K562 (cell line): ENCODE data around the gene TBL1X. TPM values are rescaled to one million over a fixed set of nuclear protein-coding genes. Genes with fewer than 3 reads are reported as not detected.
A peak's percentile ranks its signal among the peaks of the same experiment; 100 is the strongest.

Experiments used
- ATAC-seq: fragments of 200-7000 bp; cut with Tn5 transposase; 3 replicates; pipeline ENCODE4 v1.9.1; 2020; ENCODE audit warnings: moderate library complexity
- BruUV-seq: library from RNA; stranded (reverse); fragments of 400-500 nt; replicated peaks from 2 replicates; lab custom pipeline; 2021; lab: Mats Ljungman, UMichigan
- CTCF ChIA-PET: fragments of 300-600 bp; formaldehyde crosslinking; extraction: SDS; loops from one replicate; lab custom pipeline; 2021; ENCODE audit warnings: low intra/inter-chr PET ratio; lab: Yijun Ruan, JAX
- POLR2A ChIA-PET: fragments of 300-600, 350-650 bp; sonication (Branson Sonifier 250); formaldehyde crosslinking; extraction: SDS; loops from one replicate; lab custom pipeline; 2021; ENCODE audit warnings: antibody characterized with exemption, inconsistent platforms; lab: Yijun Ruan, JAX
- DNase-seq, 4 experiments: peaks; one replicate each; pipeline versions ENCODE4 v3.0.0 to v3.0.0-alpha.2; 2011 to 2018; ENCODE audit warnings: low spot score in 3 of 4, mixed read lengths in 3 of 4; ENCODE audit errors: extremely low read depth in 1 of 4
- FAIRE-seq: peaks from 2 replicates; lab custom pipeline; 2011; peaks lifted over from hg19 to GRCh38; lab: Jason Lieb, UNC
- H2AFZ ChIP-seq: 2 replicates; pipeline ENCODE4 v1.6.0; 2011; ENCODE audit warnings: low read depth, low read length, control low read depth, inconsistent platforms
- H3K27ac ChIP-seq: fragments of 200-600 bp; 3 replicates; pipeline ENCODE4 v1.8.0; 2011; ENCODE audit warnings: low read depth, mild to moderate bottlenecking, control low read depth, inconsistent platforms, low read length, moderate library complexity, mixed read lengths; ENCODE audit errors: extremely low read depth
- H3K27me3 ChIP-seq, 2 experiments: fragments of 300-600 bp in 1 of 2; 2 replicates in 1 of 2; 3 replicates in 1 of 2; pipeline versions ENCODE4 v1.6.0 to v1.8.0; 2011; ENCODE audit warnings: inconsistent platforms in 2 of 2, low read length in 2 of 2, mild to moderate bottlenecking in 1 of 2, mixed read lengths in 1 of 2, moderate library complexity in 1 of 2; ENCODE audit not compliant: control insufficient read depth in 2 of 2, insufficient read depth in 2 of 2
- H3K36me3 ChIP-seq: fragments of 300-600 bp; 3 replicates; pipeline ENCODE4 v1.8.0; 2011; ENCODE audit warnings: mild to moderate bottlenecking, low read length, inconsistent platforms; ENCODE audit not compliant: control insufficient read depth, insufficient read depth
- H3K4me1 ChIP-seq, 2 experiments: fragments of 200-600 bp in 1 of 2; replicated peaks in 1 of 2; 2 replicates in 1 of 2; 3 replicates in 1 of 2; pipeline versions ENCODE4 v1.5.1 to v1.8.0; 2011; ENCODE audit warnings: inconsistent platforms in 2 of 2, low read length in 2 of 2, mild to moderate bottlenecking in 1 of 2, mixed read lengths in 1 of 2, moderate library complexity in 1 of 2; ENCODE audit not compliant: control insufficient read depth in 2 of 2, insufficient read depth in 2 of 2
- H3K4me2 ChIP-seq: 2 replicates; pipeline ENCODE4 v1.6.1; 2011; ENCODE audit warnings: low read length, control low read depth, inconsistent platforms, mixed read lengths; ENCODE audit not compliant: insufficient read depth
- H3K4me3 ChIP-seq: fragments of 200-600 bp; sonication (generic), shearing (Covaris generic); 2 replicates; pipeline ENCODE4 v1.5.1; 2016; ENCODE audit warnings: control low read depth, inconsistent platforms
- H3K79me2 ChIP-seq: fragments of 200-600 bp; 3 replicates; pipeline ENCODE4 v1.8.0; 2011; ENCODE audit warnings: low read length, inconsistent platforms; ENCODE audit not compliant: control insufficient read depth, insufficient read depth
- H3K9ac ChIP-seq, 2 experiments: 2 replicates each; pipeline versions ENCODE4 v1.6.0 to v1.6.1; 2011; ENCODE audit warnings: low read depth in 2 of 2, low read length in 2 of 2, control low read depth in 1 of 2, inconsistent platforms in 1 of 2, mild to moderate bottlenecking in 1 of 2, mixed read lengths in 1 of 2; ENCODE audit not compliant: insufficient read depth in 1 of 2
- H3K9me1 ChIP-seq: one replicate; pipeline ENCODE4 v1.6.0; 2011; ENCODE audit warnings: inconsistent platforms, mild to moderate bottlenecking, low read length, moderate library complexity; ENCODE audit not compliant: control insufficient read depth, insufficient read depth
- H3K9me3 ChIP-seq: replicated peaks from 2 replicates; pipeline ENCODE4 v1.5.1; 2011; ENCODE audit warnings: low read depth, low read length, inconsistent platforms; ENCODE audit not compliant: control insufficient read depth, insufficient read depth
- H4K20me1 ChIP-seq: replicated peaks from 2 replicates; pipeline ENCODE4 v1.6.1; 2011; ENCODE audit warnings: low read length, inconsistent platforms, mixed read lengths; ENCODE audit not compliant: control insufficient read depth, insufficient read depth
- BHLHE40 ChIP-seq: IDR thresholded peaks from 2 replicates; pipeline ENCODE4 v1.6.1; 2011; ENCODE audit warnings: low read length, improper control_type of control experiment
- WGBS: fragments of 100-300 bp; shearing (Covaris generic); methylation state at CpG from one replicate; pipeline ENCODE4 v1.1.6; 2016; ENCODE audit warnings: low coverage, mixed read lengths; ENCODE audit not compliant: insufficient coverage; ENCODE audit errors: missing lambda C conversion rate; 5-methylcytosine and 5-hydroxymethylcytosine counted together
- in situ Hi-C: fragments of 300-500 bp; cut with MboI; formaldehyde crosslinking; loops from 4 replicates; pipeline ENCODE4 v1.15.0; 2018; ENCODE audit warnings: inconsistent platforms, mixed read lengths
- intact Hi-C: fragments of 100-400 bp; cut with micrococcal nuclease; formaldehyde crosslinking; loops from 2 replicates; pipeline ENCODE4 v1.14.2; 2022
- polyA plus RNA-seq, 8 experiments: library from polyadenylated mRNA; depleted of rRNA in 4 of 8; stranded (reverse) in 5 of 8; unstranded in 3 of 8; fragments of >200 nt; fragmentation: Nextera tagmentation in 2 of 8; fragmentation: Illumina TruSeq in 1 of 8; extraction: Ambion mirVana in 2 of 8; extraction: Trizol in 1 of 8; gene quantifications; 2 replicates each; pipeline versions ENCODE4 v1.2.1 to v1.2.3, GENCODE V29; 2011 to 2014; ENCODE audit warnings: inconsistent platforms in 1 of 8, missing spikeins in 1 of 8
- total RNA-seq, 7 experiments: library from RNA; depleted of rRNA in 6 of 7; stranded (reverse); fragments of >200 nt in 6 of 7; fragmentation: Illumina TruSeq in 2 of 7; extraction: Trizol in 2 of 7; gene quantifications; 2 replicates each; pipeline versions ENCODE4 v1.2.1 to v1.2.3, GENCODE V29; 2011 to 2021; ENCODE audit warnings: low replicate concordance in 1 of 7
- TF ChIP-seq, protein P1 (sequence below): fragments of 450-650 bp; IDR thresholded peaks from 2 replicates; pipeline ENCODE4 v1.6.1; 2016; ENCODE audit warnings: mild to moderate bottlenecking

The TBL1X gene
- total and polyA plus RNA-seq, 9 of the 15 experiments (the other 6 are each of a cell fraction or from before 2014, with no cell fraction given): 6.0 to 49.6 (median 19.7) TPM

DNA sequence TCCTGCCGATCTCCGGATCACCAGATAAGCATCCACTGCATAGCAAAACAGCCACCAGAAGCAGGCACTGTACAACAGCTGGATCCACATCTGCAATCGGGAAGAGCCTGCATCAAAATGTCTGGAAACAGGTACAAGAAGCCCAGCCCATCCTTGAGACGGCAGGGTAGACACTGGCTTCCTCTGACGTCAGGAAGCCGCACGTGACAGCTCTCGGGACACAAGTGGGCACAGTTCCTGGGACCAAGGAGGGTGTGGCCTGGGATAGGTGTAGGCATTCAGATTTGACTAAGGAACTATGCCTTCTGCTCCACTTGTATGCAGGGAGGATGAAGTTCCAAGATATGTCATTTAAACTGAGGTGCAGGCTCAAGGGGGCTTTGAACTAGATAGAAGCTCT, 294.5 kb downstream of the TBL1X start:
- H3K4me1 ChIP-seq: no peaks in the 10 kb centered on the region
- H3K4me3 ChIP-seq: no peak overlapping the region
- DNase-seq (no peak), ATAC-seq (no peak), FAIRE-seq (no peak)
- CTCF ChIA-PET: no interaction called here
- H3K9me1 ChIP-seq: no peaks in the 10 kb centered on the region
- POLR2A ChIA-PET: interaction anchor here (0.5 kb wide), 1 partner anchor 1096 kb away, joined by 3 read pairs; no protein-coding TSS in a partner anchor
- no peak overlapping the region for H3K9ac ChIP-seq
- intact Hi-C loops (no loop called here), in situ Hi-C loops (no loop called here)
- WGBS: 2% methylated on average over 8 of the region's 8 CpGs
- 0 out of 2 replicates have a peak, but pooled peaks have one; percentile 32 for TF ChIP-seq BHLHE40
- TF ChIP-seq, protein P1, sequence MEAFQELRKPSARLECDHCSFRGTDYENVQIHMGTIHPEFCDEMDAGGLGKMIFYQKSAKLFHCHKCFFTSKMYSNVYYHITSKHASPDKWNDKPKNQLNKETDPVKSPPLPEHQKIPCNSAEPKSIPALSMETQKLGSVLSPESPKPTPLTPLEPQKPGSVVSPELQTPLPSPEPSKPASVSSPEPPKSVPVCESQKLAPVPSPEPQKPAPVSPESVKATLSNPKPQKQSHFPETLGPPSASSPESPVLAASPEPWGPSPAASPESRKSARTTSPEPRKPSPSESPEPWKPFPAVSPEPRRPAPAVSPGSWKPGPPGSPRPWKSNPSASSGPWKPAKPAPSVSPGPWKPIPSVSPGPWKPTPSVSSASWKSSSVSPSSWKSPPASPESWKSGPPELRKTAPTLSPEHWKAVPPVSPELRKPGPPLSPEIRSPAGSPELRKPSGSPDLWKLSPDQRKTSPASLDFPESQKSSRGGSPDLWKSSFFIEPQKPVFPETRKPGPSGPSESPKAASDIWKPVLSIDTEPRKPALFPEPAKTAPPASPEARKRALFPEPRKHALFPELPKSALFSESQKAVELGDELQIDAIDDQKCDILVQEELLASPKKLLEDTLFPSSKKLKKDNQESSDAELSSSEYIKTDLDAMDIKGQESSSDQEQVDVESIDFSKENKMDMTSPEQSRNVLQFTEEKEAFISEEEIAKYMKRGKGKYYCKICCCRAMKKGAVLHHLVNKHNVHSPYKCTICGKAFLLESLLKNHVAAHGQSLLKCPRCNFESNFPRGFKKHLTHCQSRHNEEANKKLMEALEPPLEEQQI: no peak
- H3K36me3 ChIP-seq: no peaks in the 10 kb centered on the region
- H3K79me2 ChIP-seq: no peaks in the 10 kb centered on the region
- no peak overlapping the region for H2AFZ ChIP-seq
- BruUV-seq: no TSS peak
- no peak overlapping the region for H3K4me2 ChIP-seq
- H3K27me3 ChIP-seq: peaks cover 2 to 11% of the 10 kb centered on the region in 2 experiments; a peak in 4 of 5 replicates
- no peaks in the 10 kb centered on the region for H3K9me3 ChIP-seq
- no peaks in the 10 kb centered on the region for H4K20me1 ChIP-seq
- H3K27ac ChIP-seq: no peak overlapping the region
